CD14-positive monocyte (primary cell): ENCODE measurements around the gene C1orf226. TPM values are rescaled to one million over a fixed set of nuclear protein-coding genes. Genes with fewer than 3 reads are reported as not detected.

Experiments used
- DNase-seq, 3 donors: peaks; one replicate each; pipeline ENCODE4 v3.0.0-alpha.2; 2011 to 2022
- H2AFZ ChIP-seq: 2 replicates; pipeline ENCODE4 v1.6.0; 2012; ENCODE audit warnings: mild to moderate bottlenecking, low read depth, low read length, inconsistent platforms; ENCODE audit not compliant: insufficient read depth, poor library complexity, severe bottlenecking
- H3K27ac ChIP-seq, 2 donors: 1 replicate in 1 of 2; 2 replicates in 1 of 2; pipeline ENCODE4 v1.5.1; 2012 to 2013; ENCODE audit warnings: low read length in 2 of 2, control low read depth in 1 of 2, inconsistent platforms in 1 of 2, low read depth in 1 of 2, mild to moderate bottlenecking in 1 of 2
- H3K27me3 ChIP-seq, 2 donors: one replicate each; pipeline versions ENCODE4 v1.6.0 to v1.6.1; 2011 to 2013; ENCODE audit warnings: low read length in 2 of 2; ENCODE audit not compliant: control insufficient read depth in 2 of 2, insufficient read depth in 2 of 2
- H3K36me3 ChIP-seq, 2 donors: replicated peaks in 1 of 2; 1 replicate in 1 of 2; 2 replicates in 1 of 2; pipeline versions ENCODE4 v1.5.1 to v1.6.1; 2012 to 2013; ENCODE audit warnings: low read length in 2 of 2, control low read depth in 1 of 2, inconsistent platforms in 1 of 2, mild to moderate bottlenecking in 1 of 2; ENCODE audit not compliant: insufficient read depth in 2 of 2, control insufficient read depth in 1 of 2
- H3K4me1 ChIP-seq, 2 donors: 1 replicate in 1 of 2; 2 replicates in 1 of 2; pipeline versions ENCODE4 v1.5.1 to v1.6.1; 2012 to 2013; ENCODE audit warnings: low read length in 2 of 2, control low read depth in 1 of 2, inconsistent platforms in 1 of 2, mild to moderate bottlenecking in 1 of 2, moderate library complexity in 1 of 2; ENCODE audit not compliant: insufficient read depth in 2 of 2, control insufficient read depth in 1 of 2
- H3K4me2 ChIP-seq: replicated peaks from 2 replicates; pipeline ENCODE3; 2012; ENCODE audit warnings: low read length, moderate library complexity, mild to moderate bottlenecking; ENCODE audit not compliant: poor library complexity, severe bottlenecking; ENCODE audit errors: extremely low read depth
- H3K4me3 ChIP-seq, 3 experiments: fragments of 200-600 bp in 1 of 3; sonication (generic) in 1 of 3; replicated peaks in 1 of 3; 1 replicate in 2 of 3; 2 replicates in 1 of 3; pipeline ENCODE4 v1.5.1; 2011 to 2013; ENCODE audit warnings: low read length in 3 of 3, mild to moderate bottlenecking in 3 of 3, control low read depth in 2 of 3, low read depth in 2 of 3, inconsistent platforms in 1 of 3, moderate library complexity in 1 of 3
- H3K79me2 ChIP-seq: 2 replicates; pipeline ENCODE4 v1.6.0; 2012; ENCODE audit warnings: mild to moderate bottlenecking, control low read depth, inconsistent platforms, low read length, moderate library complexity; ENCODE audit not compliant: insufficient read depth
- H3K9ac ChIP-seq: 2 replicates; pipeline ENCODE4 v1.6.0; 2017; ENCODE audit warnings: low read length, mild to moderate bottlenecking; ENCODE audit not compliant: insufficient read depth, poor library complexity, severe bottlenecking
- H3K9me3 ChIP-seq, 2 donors: replicated peaks in 1 of 2; 1 replicate in 1 of 2; 2 replicates in 1 of 2; pipeline versions ENCODE4 v1.5.1 to v1.6.1; 2012 to 2013; ENCODE audit warnings: low read length in 2 of 2, control low read depth in 1 of 2; ENCODE audit not compliant: control insufficient read depth in 1 of 2, insufficient read depth in 1 of 2
- H4K20me1 ChIP-seq: 2 replicates; pipeline ENCODE4 v1.6.0; 2012; ENCODE audit warnings: mild to moderate bottlenecking, low read length, control low read depth, moderate library complexity; ENCODE audit not compliant: insufficient read depth
- H3K27ac Mint-ChIP-seq, 7 donors: one replicate each; pipeline ENCODE4 v1.8.0; 2020; ENCODE audit warnings: mild to moderate bottlenecking in 7 of 7, mixed read lengths in 7 of 7, moderate library complexity in 6 of 7, inconsistent platforms in 2 of 7
- H3K27me3 Mint-ChIP-seq, 3 donors: one replicate each; pipeline ENCODE4 v1.8.0; 2021 to 2022; ENCODE audit warnings: low read depth in 3 of 3, mild to moderate bottlenecking in 3 of 3, mixed read lengths in 3 of 3, moderate library complexity in 3 of 3, inconsistent platforms in 1 of 3
- H3K36me3 Mint-ChIP-seq, 2 donors: one replicate each; pipeline ENCODE4 v1.8.0; 2020; ENCODE audit warnings: mixed read lengths in 2 of 2, inconsistent platforms in 1 of 2, mild to moderate bottlenecking in 1 of 2
- H3K4me1 Mint-ChIP-seq: one replicate; pipeline ENCODE4 v1.8.0; 2020; ENCODE audit warnings: mild to moderate bottlenecking, mixed read lengths
- H3K4me3 Mint-ChIP-seq, 2 donors: one replicate each; pipeline ENCODE4 v1.8.0; 2020; ENCODE audit warnings: mild to moderate bottlenecking in 2 of 2, mixed read lengths in 2 of 2, moderate library complexity in 1 of 2
- H3K9me3 Mint-ChIP-seq, 7 donors: one replicate each; pipeline ENCODE4 v1.8.0; 2020 to 2022; ENCODE audit warnings: mixed read lengths in 7 of 7, mild to moderate bottlenecking in 6 of 7, moderate library complexity in 6 of 7, inconsistent platforms in 2 of 7
- CTCF ChIP-seq: fragments of 200-600 bp; IDR thresholded peaks from one replicate; pipeline ENCODE4 v1.8.0; 2022; ENCODE audit warnings: antibody characterized with exemption, mild to moderate bottlenecking
- WGBS: methylation state at CpG from one replicate; pipeline ENCODE4 v1.1.5; 2013; ENCODE audit warnings: missing lambda C conversion rate; ENCODE audit not compliant: insufficient coverage; 5-methylcytosine and 5-hydroxymethylcytosine counted together
- intact Hi-C, 2 donors: fragments of 100-400 bp; cut with micrococcal nuclease; formaldehyde crosslinking; loops; one replicate each; pipeline versions ENCODE4 v1.15.0 to v1.15.1; 2023
- polyA plus RNA-seq, 3 donors: library from polyadenylated mRNA; depleted of rRNA in 1 of 3; unstranded in 2 of 3; stranded (reverse) in 1 of 3; fragments of 300-500 nt in 2 of 3; fragments of >200 nt in 1 of 3; fragmentation: Illumina TruSeq in 2 of 3; gene quantifications; 1 replicate in 2 of 3; 2 replicates in 1 of 3; pipeline ENCODE4 v1.2.3, GENCODE V29; 2012 to 2021

C1orf226 gene
- polyA plus RNA-seq, 3 donors: 0.10 to 0.31 TPM; not detected in 1

- Mint-ChIP-seq H3K4me1 (peaks cover 35% of the 10 kb centered on the region), H3K9me3 (no peaks in the 10 kb centered on the region), H3K4me3 (peak overlapping the region in 1 of 2 donors; percentile 37), H3K27me3 (peaks cover 0 to 2% (median 0%) of the 10 kb centered on the region in 3 donors), H3K27ac (no peak overlapping the region), H3K36me3 (no peaks in the 10 kb centered on the region)
- no peaks in the 10 kb centered on the region for H3K36me3 ChIP-seq
- H3K79me2 ChIP-seq: no peaks in the 10 kb centered on the region
- TF ChIP-seq CTCF: no peak
- H3K4me2 ChIP-seq: no peak overlapping the region
- H3K9me3 ChIP-seq: no peaks in the 10 kb centered on the region
- no peak overlapping the region for H2AFZ ChIP-seq
- no peak overlapping the region for H3K4me3 ChIP-seq
- no CpG with 5 or more reads among the region's 3 CpGs for WGBS
- H4K20me1 ChIP-seq: no peaks in the 10 kb centered on the region
- no peaks in the 10 kb centered on the region for H3K27me3 ChIP-seq
- H3K27ac ChIP-seq: no peak overlapping the region
- no peak for DNase-seq
- peaks cover 13 to 31% of the 10 kb centered on the region in 2 donors for H3K4me1 ChIP-seq
- intact Hi-C loops: no loop called here
- no peak overlapping the region for H3K9ac ChIP-seq
These were observed 3.7 kb downstream of the C1orf226 start for GRCh38 chr1:162385280-162385623.

GRCh38 chr1:162385702-162386101, 4.2 kb downstream of the C1orf226 start:
- Mint-ChIP-seq H3K27me3 (peaks cover 0 to 2% (median 0%) of the 10 kb centered on the region in 3 donors), H3K4me1 (peaks cover 35% of the 10 kb centered on the region)
- no peak overlapping the region for H3K4me3 ChIP-seq

More at GRCh38 chr1:162385702-162386101, 4.2 kb downstream of the C1orf226 start:
- H3K9me3 Mint-ChIP-seq: no peaks in the 10 kb centered on the region
- H3K27ac ChIP-seq: no peak overlapping the region
- no peak overlapping the region for H3K9ac ChIP-seq
- H3K27me3 ChIP-seq: no peaks in the 10 kb centered on the region
- no peak overlapping the region for H3K4me2 ChIP-seq
- intact Hi-C loops: no loop called here
- no peaks in the 10 kb centered on the region for H3K36me3 Mint-ChIP-seq
- no peaks in the 10 kb centered on the region for H4K20me1 ChIP-seq
- no peaks in the 10 kb centered on the region for H3K36me3 ChIP-seq
- H3K4me3 Mint-ChIP-seq: peak overlapping the region in 1 of 2 donors; percentile 37
- no peak overlapping the region for H2AFZ ChIP-seq
- no peaks in the 10 kb centered on the region for H3K9me3 ChIP-seq
- WGBS: 96% methylated on average over 2 of the region's 3 CpGs
- no peak overlapping the region for H3K27ac Mint-ChIP-seq
- no peak for TF ChIP-seq CTCF
- no peaks in the 10 kb centered on the region for H3K79me2 ChIP-seq
- H3K4me1 ChIP-seq: peaks cover 13 to 31% of the 10 kb centered on the region in 2 donors
- no peak for DNase-seq
